ENCODE data around the gene TLE4. TPM values are rescaled to one million over a fixed set of nuclear protein-coding genes. Genes with fewer than 3 reads are reported as not detected.
"Not testable (repeated sequence)": the region's sequence is repeated elsewhere in the genome, so short reads cannot be mapped to it uniquely, and the experiment has no call there.

TLE4 gene
- total RNA-seq, 2 experiments from 2014 or later: 30.1 to 35.3 TPM

DNA sequence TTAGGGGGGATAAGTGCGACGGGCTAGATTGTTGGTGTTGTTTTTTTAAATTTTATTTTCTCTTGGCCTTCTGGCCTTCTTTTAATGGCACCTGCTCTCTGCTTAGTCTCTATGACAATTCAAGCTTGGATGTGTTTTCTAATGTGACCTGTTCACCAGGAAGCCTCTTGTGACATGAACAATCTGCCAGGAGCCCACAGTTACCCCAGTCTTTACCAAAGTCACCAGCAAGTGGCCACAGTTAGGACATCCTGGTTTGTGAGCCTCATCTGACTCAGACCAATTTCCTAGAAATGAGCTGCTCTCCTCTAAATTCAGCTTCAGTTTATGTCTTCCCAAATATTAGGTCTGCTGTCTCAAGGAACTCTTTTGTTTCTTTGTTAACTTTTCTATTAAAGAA is 135.8 kb downstream of the TLE4 start:
- H3K4me1 Mint-ChIP-seq: no peaks in the 10 kb centered on the region
- no peaks in the 10 kb centered on the region for H3K27me3 Mint-ChIP-seq
- H3K9me3 Mint-ChIP-seq: peaks cover 2% of the 10 kb centered on the region
- peaks cover 46% of the 10 kb centered on the region for H3K36me3 Mint-ChIP-seq
- H3K4me3 Mint-ChIP-seq: no peak overlapping the region
- no peak for DNase-seq
- no peak overlapping the region for H3K27ac Mint-ChIP-seq

GRCh38 chr9:79708541-79708940 is 136.8 kb downstream of the TLE4 start:
- Mint-ChIP-seq H3K27me3 (no peaks in the 10 kb centered on the region), H3K4me1 (no peaks in the 10 kb centered on the region), H3K36me3 (peaks cover 50% of the 10 kb centered on the region), H3K9me3 (peaks cover 2% of the 10 kb centered on the region), H3K27ac (no peak overlapping the region), H3K4me3 (no peak overlapping the region)
- DNase-seq: no peak

DNA sequence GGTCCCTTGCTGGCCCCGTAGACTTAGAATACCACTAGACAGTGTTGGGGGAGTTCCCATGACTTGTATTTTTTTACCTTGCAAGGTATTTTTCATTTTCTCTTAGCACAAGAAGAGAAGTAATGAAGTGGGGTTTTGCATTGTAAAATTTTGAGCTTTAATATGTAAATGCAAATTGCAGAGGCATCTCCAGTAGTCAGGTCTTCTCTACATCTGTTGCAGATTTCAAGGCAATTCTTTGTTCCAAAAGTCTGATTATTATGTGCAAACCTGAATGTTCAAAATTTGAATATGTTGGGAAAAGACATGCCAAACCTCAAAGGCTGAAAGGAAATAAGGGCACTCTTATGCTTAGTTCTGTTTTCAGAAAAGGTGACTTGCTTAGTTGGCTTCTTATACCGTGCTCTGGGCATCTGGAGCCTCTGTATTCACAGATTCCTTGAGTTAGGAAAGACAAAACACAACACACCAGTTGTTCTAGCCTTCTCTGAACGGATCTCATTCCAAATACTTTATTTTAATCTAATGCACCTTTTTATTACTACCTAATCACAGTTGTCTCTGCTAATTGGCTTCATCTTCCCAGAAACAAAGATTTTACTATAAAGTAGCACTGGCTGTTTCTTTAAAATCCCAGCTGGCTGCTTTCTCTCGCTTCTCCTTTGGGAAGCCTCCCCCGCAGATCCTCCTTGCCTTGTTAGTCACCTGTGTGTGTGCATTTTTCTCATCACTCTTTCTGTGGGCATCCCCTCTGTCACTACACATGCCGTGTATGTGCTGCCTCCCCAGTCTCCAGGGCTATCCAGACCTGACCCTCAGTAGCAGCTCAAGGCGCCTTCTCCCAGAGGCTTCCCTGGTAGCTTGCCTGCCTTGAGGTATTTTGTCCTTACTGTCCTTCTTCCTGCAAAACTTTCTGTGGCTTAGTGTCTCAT is 138.2 kb downstream of the TLE4 start:
- Mint-ChIP-seq H3K36me3 (peaks cover 46% of the 10 kb centered on the region), H3K4me3 (no peak overlapping the region), H3K4me1 (no peaks in the 10 kb centered on the region), H3K9me3 (no peaks in the 10 kb centered on the region), H3K27me3 (no peaks in the 10 kb centered on the region), H3K27ac (no peak overlapping the region)
- no peak for DNase-seq

- no peak overlapping the region for H3K4me3 Mint-ChIP-seq
- DNase-seq: no peak
- H3K9me3 Mint-ChIP-seq: no peaks in the 10 kb centered on the region
- H3K36me3 Mint-ChIP-seq: peaks cover 38% of the 10 kb centered on the region
- no peaks in the 10 kb centered on the region for H3K27me3 Mint-ChIP-seq
- no peak overlapping the region for H3K27ac Mint-ChIP-seq
- H3K4me1 Mint-ChIP-seq: no peaks in the 10 kb centered on the region
Observed at GRCh38 chr9:79711874-79712273, 140.1 kb downstream of the TLE4 start.

DNA sequence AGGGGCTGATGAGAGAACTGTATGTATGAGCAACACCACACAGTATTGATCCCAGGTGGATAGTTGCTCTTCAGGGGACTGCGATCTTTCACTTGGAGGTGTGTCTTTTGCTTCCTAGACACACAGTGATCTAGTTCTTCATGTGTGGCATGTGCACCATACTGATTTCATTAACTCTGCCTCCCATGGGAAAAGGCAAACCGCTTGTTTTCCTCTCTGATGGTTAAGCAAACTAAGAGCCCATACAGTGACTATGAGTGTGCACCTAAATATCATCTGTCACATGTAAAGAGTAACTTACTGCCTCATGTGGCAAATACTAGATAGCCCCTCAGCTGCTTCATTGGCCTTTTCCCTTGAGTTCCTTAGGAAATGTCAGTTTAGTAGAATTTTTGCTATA is 147.3 kb downstream of the TLE4 start:
- H3K27ac Mint-ChIP-seq: no peak overlapping the region
- H3K27me3 Mint-ChIP-seq: no peaks in the 10 kb centered on the region
- no peak overlapping the region for H3K4me3 Mint-ChIP-seq
- H3K9me3 Mint-ChIP-seq: no peaks in the 10 kb centered on the region
- peaks cover 21% of the 10 kb centered on the region for H3K36me3 Mint-ChIP-seq
- DNase-seq: no peak
- no peaks in the 10 kb centered on the region for H3K4me1 Mint-ChIP-seq

DNA sequence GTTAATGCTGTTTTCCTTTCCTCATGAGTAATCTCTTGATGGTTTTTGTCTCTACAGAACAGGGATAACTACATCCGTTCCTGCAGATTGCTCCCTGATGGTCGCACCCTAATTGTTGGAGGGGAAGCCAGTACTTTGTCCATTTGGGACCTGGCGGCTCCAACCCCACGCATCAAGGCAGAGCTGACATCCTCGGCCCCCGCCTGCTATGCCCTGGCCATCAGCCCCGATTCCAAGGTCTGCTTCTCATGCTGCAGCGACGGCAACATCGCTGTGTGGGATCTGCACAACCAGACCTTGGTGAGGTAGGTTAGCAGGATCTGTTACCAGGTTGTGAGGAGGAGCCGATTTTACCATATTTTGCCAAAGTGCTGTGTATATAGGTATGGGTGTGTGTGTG is 148.2 kb downstream of the TLE4 start:
- no peaks in the 10 kb centered on the region for H3K27me3 Mint-ChIP-seq
- H3K27ac Mint-ChIP-seq: no peak overlapping the region
- H3K9me3 Mint-ChIP-seq: no peaks in the 10 kb centered on the region
- no peak for DNase-seq
- H3K4me3 Mint-ChIP-seq: no peak overlapping the region
- no peaks in the 10 kb centered on the region for H3K4me1 Mint-ChIP-seq
- H3K36me3 Mint-ChIP-seq: peaks cover 25% of the 10 kb centered on the region

DNA sequence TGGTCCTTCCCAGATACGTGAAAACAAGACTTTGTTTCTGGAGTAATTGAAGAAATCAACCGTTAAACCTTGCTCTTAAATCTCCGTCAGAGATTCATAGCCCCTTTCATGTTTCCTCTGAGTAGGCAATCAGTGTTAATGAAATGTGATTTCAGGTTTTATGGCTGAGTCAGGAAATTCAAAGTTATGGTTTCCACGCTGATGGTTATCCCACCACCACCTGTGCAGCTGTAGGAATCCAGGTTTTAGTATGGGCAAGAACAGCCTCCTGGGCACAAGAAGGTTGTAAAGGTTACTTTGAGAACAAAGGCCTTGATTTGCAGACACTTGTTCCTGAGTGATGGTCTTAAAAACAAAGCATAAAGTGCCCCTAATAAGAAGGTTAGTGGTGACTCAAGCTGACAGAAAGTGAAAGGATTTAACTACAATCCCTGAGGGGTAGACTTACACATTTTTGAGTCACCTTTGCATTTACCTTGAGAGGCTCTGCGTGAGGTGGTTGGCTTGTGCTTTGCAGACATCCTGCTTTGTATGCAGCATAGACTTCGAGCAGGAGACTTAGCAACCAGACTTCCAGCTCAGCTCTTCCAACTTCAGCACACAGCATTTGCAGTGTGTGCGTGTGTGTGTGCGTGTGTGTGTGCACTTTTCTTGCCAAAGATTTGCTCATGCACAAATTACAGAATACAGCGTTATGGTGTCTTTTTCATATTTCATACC is 159.6 kb downstream of the TLE4 start:
- peak; percentile 16 for DNase-seq
- Mint-ChIP-seq H3K27ac (no peak overlapping the region), H3K27me3 (no peaks in the 10 kb centered on the region), H3K4me1 (peaks cover 12% of the 10 kb centered on the region), H3K4me3 (no peak overlapping the region), H3K36me3 (peaks cover 20% of the 10 kb centered on the region), H3K9me3 (peaks cover 6% of the 10 kb centered on the region)

DNA sequence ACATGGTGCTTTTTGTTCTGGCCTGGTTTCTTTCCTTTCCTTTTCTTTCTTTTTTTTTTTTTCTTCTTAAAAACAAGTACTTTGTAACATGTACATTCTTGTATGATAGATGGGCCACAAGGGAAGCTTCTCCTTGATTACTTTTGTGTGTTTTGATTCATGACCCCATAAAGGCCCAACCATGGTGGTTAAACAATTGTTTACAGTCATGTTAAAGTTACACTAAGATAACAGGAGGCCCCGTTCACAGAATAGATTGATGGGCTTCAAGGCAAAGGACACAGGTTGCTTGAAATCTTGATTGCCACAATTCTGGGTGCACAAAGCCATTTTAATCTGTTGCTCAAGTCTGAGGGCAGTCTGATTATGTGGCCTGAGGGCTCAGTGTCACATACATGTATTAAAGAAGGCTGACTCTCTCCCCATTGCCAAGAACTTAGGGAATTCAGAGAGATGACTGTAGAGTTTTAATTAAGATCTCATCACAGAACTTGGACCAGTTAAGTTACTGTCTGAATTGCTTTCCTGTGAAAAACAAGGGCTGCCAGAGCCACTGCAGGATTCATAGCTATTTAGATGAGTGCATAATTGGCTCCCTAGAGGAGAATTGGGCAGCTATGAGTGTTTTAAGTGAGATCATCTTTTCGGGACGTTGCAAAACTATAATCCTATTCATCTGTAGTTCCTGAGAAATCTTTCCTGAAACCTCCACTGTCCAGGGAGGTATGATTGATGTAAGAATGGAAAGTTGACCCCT is 163.4 kb downstream of the TLE4 start:
- Mint-ChIP-seq H3K27ac (no peak overlapping the region), H3K36me3 (peaks cover 6% of the 10 kb centered on the region), H3K4me3 (no peak overlapping the region), H3K4me1 (peaks cover 12% of the 10 kb centered on the region), H3K9me3 (peaks cover 6% of the 10 kb centered on the region), H3K27me3 (no peaks in the 10 kb centered on the region)
- DNase-seq: no peak

DNA sequence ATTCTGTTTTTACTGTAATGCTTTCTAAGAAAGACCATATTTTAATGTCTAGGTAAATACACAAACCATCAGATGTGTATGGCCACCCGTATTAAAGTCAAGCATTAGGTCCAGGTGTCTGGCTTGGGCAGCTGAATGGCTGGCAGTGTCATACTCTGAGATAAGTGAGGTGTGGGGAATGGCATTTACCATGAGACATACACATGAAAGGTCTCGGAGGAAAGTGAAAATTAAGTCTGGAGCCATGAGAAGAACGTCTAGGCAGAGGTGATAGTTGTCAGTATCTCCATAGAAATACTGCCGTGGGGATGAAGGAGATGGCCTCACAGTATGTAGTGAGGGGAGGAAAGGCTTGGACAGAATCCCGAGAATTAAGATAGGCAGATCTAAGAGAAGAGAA is 164.3 kb downstream of the TLE4 start:
- Mint-ChIP-seq H3K36me3 (peaks cover 4% of the 10 kb centered on the region), H3K4me1 (peaks cover 7% of the 10 kb centered on the region), H3K9me3 (peaks cover 6% of the 10 kb centered on the region), H3K4me3 (no peak overlapping the region), H3K27me3 (no peaks in the 10 kb centered on the region), H3K27ac (no peak overlapping the region)
- DNase-seq: no peak

DNA sequence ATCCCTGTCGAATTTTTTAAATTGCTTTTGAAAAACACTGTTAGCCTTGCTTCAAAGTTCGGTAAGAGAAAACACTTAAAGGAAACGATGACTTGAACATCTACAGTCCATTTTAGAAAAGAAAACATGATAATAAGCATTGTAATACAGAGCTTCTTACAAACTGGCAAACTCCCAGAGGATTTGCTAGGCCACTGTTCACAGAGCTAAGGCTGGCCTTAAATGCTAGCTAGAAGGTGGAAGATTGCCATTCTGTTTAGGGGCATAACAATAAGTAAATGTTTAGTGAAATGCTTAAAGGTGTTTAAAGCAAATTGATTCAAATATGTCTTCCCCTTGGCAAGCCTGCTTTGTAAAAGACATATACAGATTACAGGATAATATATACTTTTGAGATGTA is 169.6 kb downstream of the TLE4 start:
- Mint-ChIP-seq H3K4me3 (no peak overlapping the region), H3K27ac (no peak overlapping the region), H3K27me3 (no peaks in the 10 kb centered on the region), H3K4me1 (peaks cover 2% of the 10 kb centered on the region), H3K36me3 (no peaks in the 10 kb centered on the region), H3K9me3 (no peaks in the 10 kb centered on the region)
- no peak for DNase-seq

GRCh38 chr9:79742110-79742721 is 170.5 kb downstream of the TLE4 start:
- Mint-ChIP-seq H3K27me3 (no peaks in the 10 kb centered on the region), H3K27ac (no peak overlapping the region), H3K4me1 (peaks cover 2% of the 10 kb centered on the region), H3K36me3 (no peaks in the 10 kb centered on the region), H3K9me3 (no peaks in the 10 kb centered on the region), H3K4me3 (no peak overlapping the region)
- DNase-seq: no peak

- Mint-ChIP-seq H3K36me3 (no peaks in the 10 kb centered on the region), H3K9me3 (no peaks in the 10 kb centered on the region), H3K27ac (no peak overlapping the region), H3K4me3 (no peak overlapping the region), H3K27me3 (no peaks in the 10 kb centered on the region), H3K4me1 (peaks cover 2% of the 10 kb centered on the region)
- no peak for DNase-seq
Observed at GRCh38 chr9:79744521-79744920, 172.8 kb downstream of the TLE4 start.

DNA sequence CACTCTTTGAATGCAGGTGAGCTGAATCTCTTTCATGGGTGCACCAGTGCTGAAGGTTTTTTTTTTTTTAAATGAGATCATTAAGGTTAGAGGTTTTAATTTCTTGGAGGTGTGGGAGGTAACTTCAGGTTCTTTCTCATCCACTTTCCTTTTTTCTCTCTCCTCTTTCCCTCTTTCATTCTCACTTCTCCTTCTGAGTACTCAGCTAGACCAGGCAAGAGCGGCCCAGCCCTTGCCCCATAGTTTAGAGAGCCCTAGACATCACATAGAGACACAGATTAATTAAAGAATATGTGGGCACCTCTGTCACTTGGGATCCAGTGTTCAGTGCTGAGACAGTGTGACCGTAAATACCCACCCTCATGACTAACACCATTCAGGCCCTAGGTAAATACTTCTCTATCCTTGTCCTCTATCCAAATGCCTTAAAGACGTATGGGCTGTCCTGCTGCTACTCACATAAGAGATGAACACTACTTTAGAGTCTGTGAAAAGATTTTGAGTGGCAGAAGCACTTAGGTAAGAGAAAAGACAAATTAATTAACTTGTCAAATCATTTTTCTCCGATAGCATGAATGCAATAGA is 174.1 kb downstream of the TLE4 start:
- Mint-ChIP-seq H3K36me3 (no peaks in the 10 kb centered on the region), H3K27ac (no peak overlapping the region), H3K9me3 (no peaks in the 10 kb centered on the region), H3K4me3 (no peak overlapping the region), H3K4me1 (peaks cover 2% of the 10 kb centered on the region), H3K27me3 (no peaks in the 10 kb centered on the region)
- no peak for DNase-seq

DNA sequence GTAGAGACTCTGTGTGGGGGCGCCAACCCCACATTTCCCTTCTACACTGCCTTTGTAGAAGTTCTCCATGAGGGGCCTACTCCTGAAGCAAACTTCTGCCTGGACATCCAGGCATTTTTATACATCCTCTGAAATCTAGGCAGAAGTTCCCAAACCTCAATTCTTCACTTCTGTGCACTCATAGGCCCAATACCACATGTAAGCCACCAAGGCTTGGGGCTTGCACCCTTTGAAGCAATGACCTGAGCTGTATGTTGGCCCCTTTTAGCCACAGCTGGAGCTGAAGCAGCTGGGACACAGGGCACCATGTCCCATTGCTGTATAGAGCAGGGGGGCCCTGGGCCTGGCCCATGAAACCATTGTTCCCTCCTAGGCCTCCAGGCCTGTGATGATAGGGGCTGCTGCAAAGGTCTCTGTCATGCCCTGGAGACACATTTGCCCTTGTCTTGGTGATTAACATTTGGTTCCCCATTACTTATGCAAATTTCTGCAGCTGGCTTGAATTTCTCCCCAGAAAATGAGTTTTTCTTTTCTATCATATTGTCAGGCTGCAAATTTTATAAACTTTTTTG is 180.2 kb downstream of the TLE4 start:
- not testable (repeated sequence) for H3K4me3 Mint-ChIP-seq, H3K36me3 Mint-ChIP-seq, DNase-seq, H3K9me3 Mint-ChIP-seq, H3K27me3 Mint-ChIP-seq, H3K4me1 Mint-ChIP-seq, H3K27ac Mint-ChIP-seq
